Stimulated activated CD4-positive, alpha-beta T cell treated with anti-CD3 and anti-CD28 coated beads, Interleukin-4, amount 100 ng/mL, for 24 hours (primary cell): ENCODE measurements around the gene CCDC85C.
A peak's percentile ranks its signal among the peaks of the same experiment; 100 is the strongest.

ENCODE experiments used
- DNase-seq: peaks from one replicate; pipeline ENCODE4 v3.0.0-alpha.2; 2020

Gene CCDC85C

GRCh38 chr14:99507860-99508640 lies 96.0 kb downstream of the CCDC85C start:
- no peak for DNase-seq

GRCh38 chr14:99506276-99506675 lies 97.7 kb downstream of the CCDC85C start:
- DNase-seq, result no peak

- no peak for DNase-seq
These were observed 98.9 kb downstream of the CCDC85C start for GRCh38 chr14:99505089-99505488.

DNA sequence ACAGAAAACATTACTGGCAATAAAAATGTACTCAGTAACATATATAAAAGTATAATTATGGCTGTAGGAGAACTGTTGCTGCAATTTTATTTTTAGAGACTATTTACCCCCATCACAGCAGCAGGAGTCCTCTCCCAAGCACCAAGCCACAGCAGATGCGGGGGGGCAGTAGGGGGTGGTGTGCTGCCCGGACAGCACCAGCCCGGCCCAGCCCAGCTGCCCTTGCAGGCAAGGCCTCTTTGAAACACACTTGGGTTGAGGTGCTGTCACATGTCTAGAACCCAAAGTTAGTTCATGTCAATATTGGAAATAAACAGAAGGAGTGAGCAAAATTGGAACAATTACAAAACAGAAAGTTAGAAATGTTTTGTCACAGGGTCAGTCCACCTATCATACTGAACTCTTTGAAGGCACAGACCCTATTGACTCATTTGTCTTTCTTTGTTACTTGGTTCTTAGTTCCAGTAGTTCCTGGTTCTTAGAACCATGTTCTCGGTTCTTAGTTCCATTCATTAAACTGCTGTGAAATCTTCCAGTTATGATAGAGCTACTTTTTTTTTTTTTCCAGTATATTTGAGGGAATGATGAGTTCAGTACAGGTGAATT lies 100.1 kb downstream of the CCDC85C start:
- DNase-seq, result no peak

DNA sequence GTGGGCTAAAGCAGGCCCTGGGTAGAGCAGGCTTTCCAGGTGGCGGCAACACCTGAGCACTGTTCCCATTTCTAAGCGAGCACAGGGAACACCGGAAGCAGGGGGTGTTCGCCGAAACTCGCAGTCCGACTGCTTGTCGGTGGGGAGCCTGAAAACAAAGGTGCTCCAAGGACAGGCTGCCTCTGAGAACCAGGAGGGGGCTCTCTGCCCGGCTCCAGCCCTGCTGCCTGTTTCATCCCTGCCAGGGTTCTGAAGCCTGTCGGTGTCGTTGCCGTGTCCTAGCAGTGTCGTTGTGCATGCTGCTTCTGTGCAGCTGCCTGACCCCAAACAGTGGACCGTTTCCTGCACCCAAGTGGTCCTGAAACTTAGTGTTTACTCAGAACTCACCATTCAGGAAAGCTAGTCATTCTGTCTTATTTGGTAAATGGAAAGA lies 101.0 kb downstream of the CCDC85C start:
- DNase-seq, result no peak

DNA sequence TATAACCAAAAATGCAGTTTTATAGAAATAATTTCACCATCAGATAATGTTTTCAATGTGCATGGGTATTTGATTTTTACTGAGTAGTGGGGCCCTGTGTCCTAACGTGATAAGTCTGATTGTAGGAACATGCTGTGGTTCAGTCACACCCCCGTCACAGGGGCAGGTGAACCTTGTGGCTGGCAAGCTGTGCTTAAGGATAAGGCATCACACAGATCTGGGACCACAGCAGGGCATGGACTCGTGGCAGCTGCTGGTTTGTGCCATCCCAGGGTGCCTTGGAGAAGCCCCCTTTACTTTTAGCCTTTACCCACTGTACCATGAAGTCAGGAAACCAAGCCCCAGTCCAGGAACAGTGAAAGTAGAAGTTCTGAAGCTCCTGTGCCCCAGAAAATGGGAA lies 106.1 kb downstream of the CCDC85C start:
- DNase-seq, result no peak

- no peak for DNase-seq
These were observed 106.7 kb downstream of the CCDC85C start for GRCh38 chr14:99497341-99497740.

- no peak for DNase-seq
These were observed 119.9 kb downstream of the CCDC85C start for GRCh38 chr14:99484106-99484505.

DNA sequence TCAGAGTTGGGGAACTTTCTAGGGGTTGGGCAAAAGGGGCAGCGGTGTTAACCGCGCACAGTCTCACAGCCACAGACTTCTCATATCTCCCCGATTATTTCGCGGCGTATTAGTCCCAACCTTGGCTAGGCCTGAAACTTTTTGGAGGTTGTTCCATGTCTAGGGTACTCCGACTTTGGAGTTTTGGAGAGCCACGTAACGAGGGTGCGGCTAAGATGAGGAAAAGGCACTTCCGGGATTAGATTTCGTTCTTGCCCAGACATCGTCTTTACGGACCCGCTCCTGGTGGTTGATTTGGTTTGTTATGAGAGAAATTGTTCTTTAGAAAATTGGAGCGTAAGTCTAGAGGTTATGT lies 122.3 kb downstream of the CCDC85C start:
- peak; percentile 24 for DNase-seq

GRCh38 chr14:99480917-99481744 lies 122.9 kb downstream of the CCDC85C start, which contains the start of gene CCNK:
Gene CCNK, plus strand, starts transcription at chr14:99481409. Its CDS starts 11,269 bp downstream, at chr14:99492678.
- DNase-seq, result peak; percentile 100

DNA sequence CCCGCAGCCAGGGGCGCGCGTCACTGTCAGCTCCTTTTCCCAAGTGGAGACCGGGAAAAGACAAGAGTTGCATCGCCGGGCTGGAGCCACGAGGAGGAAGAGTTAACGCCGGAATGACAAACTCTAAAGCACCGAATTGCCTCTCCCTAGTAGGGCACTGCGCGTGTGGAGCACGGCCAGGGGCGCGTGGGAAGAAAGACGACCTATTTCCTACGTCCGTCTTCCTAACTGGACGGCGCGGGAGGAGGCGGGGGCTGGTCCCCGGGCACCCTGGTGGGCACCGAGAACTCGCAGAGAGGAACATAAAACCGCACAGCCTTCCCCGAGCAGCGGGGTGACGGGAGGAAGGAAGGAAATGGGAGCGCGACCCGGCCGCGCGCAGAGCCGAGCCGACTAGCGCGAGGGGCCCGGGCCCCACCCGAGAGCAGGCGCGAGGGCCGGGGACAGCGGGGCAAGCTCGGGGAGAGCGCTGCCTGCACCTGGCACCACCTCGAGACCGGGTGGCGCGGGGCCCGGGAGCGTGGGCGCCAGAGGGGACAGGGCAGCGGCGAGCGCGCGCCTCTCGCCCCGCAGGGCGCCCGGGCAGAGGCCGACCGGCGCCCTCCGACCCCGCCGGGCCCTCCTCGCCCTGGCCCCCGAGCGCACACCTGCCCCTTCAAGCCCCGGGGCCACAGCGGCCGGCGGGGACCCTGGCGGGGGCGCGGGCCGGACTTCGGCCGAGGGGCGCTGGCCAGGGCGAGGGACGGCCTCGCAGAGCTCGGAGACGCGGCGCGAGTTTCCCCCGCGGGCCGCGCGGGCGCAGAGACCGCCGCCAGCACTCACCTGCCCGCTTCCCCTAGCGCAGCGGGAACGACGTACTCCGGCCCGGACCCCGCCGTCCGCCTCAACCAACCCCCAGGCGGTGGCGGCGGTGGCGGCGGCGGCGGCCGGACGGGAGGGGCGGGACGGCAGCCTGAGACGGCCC lies 123.8 kb downstream of the CCDC85C start, which contains the start of gene SETD3:
SETD3 (minus strand) TSS at position 954 of the 964 bp plus-strand sequence. CDS start 15,054 bp downstream, outside the sequence.
- peak; percentile 40 for DNase-seq

DNA sequence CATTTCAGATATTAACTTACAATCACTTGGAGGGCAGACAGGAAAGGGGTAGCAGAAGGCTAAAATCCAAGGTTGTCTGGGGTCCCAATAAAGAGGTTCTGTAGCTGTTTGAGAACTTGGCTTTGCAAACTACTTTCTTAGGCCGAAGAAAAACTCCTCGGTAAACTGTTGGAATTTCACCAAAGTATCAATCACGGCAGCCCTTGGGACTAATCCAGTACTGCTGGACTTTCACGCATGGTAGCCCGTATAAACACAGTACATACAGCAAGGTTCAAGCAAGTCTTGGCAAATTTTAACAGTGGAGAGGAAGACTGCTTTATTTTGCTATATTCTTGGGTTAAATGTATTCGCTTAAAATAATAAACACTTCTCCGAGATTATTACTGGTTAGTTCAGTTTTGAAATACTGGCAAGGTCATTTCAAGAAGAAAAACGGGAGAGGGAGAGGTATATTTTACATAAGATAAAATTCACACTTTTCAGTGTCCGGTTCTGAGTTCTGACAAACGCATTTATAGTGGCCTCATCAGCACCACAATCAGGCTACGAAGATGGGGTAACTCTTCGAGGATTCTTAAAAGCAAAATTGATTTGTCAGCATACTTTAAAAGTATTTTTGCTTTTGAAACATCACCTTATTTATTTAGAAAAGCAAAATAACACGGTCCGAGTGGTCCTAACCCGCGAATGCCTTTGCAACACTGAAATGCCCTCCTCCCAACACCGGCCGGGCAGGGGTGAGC lies 124.7 kb downstream of the CCDC85C start:
- DNase-seq, result no peak

- no peak for DNase-seq
These were observed 125.9 kb downstream of the CCDC85C start for GRCh38 chr14:99478128-99478527.

GRCh38 chr14:99476864-99477263 lies 127.1 kb downstream of the CCDC85C start:
- no peak for DNase-seq

- DNase-seq, result no peak
These were observed 128.3 kb downstream of the CCDC85C start for GRCh38 chr14:99475660-99476059.

DNA sequence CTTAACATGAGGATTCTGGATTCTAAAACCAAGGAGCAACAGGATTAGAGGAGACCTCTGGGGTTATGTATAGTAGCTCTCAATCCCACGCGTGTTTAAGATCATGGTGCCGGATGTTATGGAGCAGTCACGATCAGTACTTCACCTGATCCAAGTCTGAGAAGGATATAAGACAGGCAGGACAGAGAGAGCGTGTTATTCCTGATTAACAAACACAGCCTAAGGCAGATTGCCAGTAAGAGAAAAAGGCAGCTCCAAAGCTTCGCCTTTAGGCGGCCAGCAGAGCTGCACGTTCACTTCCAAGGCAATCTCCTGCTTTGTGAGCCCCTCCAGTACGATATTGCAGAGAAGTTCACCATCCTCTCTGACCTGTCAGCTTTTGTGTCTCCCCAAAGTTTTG lies 128.8 kb downstream of the CCDC85C start:
- no peak for DNase-seq

DNA sequence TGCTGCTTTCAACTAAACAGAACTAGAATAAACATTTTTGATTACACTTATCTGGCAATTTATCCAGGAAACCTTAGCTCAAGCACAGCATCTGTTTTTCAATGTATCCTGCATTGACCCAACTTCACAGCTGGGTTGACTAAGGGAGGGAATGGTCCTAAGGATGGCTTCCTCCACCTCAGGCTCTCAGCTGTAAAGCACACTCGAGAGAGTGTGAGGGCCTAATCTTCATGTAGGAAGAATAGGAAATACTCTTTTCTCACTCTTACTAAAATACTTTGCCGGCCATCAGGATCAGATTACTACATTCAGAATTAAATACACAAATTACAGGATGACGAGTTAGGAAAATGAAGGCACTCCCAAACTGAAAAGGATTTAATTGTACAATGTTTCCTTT lies 130.5 kb downstream of the CCDC85C start:
- no peak for DNase-seq

DNA sequence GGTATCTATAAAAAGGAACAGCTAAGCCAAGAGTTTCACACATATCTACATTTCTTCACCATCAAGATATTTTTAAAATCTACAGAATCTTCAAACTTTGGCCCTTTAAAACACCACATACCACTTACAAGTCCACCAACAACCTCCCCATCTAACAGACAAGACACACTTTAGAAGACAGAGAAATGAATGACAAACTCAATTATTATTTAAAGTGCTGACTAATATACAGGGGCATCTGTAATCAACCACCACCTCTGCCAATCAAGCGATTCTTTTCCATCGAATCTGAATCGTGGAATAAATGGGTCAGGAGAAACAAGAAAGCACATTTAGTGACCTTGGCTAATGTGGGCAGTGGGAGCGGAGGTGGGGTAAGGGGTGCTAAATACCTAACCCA lies 131.1 kb downstream of the CCDC85C start:
- DNase-seq, result no peak

- no peak for DNase-seq
These were observed 132.3 kb downstream of the CCDC85C start for GRCh38 chr14:99471731-99472130.

GRCh38 chr14:99468836-99469592 lies 135.0 kb downstream of the CCDC85C start:
- no peak for DNase-seq

DNA sequence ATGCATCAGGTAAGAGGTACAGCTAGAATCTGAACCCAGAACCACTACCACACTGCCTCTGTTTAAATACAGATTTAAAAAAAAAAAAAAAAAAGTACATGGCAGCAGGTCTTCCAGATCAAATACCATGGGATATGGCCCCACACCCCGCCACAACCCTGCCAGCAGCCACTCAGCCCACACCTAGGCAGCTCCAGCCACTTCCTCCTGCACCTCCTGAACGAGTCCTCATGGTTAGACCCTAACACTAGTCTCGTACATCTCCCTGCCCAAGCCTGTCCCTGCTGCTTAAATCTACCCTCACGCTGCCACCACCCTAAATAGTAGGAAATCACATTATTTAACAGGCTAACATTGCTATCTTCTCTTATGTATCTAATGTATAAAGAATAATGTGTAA lies 135.9 kb downstream of the CCDC85C start:
- DNase-seq, result no peak
